Adrenal gland (tissue), 5 donors: Measurements from ENCODE around the gene THRSP.

ENCODE experiments used
- CTCF ChIP-seq, 6 experiments: fragments of 450-650 bp in 4 of 6; fragments of 200-600 bp in 2 of 6; sonication (generic) in 1 of 6; IDR thresholded peaks; 1 replicate in 5 of 6; 2 replicates in 1 of 6; pipeline versions ENCODE4 v1.5.1 to v1.8.0; 2016 to 2021; ENCODE audit warnings: antibody characterized with exemption in 6 of 6, mild to moderate bottlenecking in 2 of 6, moderate library complexity in 1 of 6
- POLR2A ChIP-seq, 2 donors: fragments of 450-650 bp; IDR thresholded peaks; one replicate each; pipeline ENCODE4 v1.6.1; 2017; ENCODE audit warnings: antibody characterized with exemption in 2 of 2, mild to moderate bottlenecking in 2 of 2, moderate library complexity in 1 of 2
- donor health status: DM: no; HTN: no; CAD: no.

GRCh38 chr11:78021611-78022010, 42.0 kb upstream of the THRSP start:
- TF ChIP-seq CTCF (IDR thresholded peaks at IDR 0.05) (no peak), POLR2A (IDR thresholded peaks at IDR 0.05) (no peak)
